ENCODE results near the gene MBP.

MBP gene

GRCh38 chr18:77132369-77133050 lies at the start of gene MBP:
TSS of gene MBP (minus strand) at chr18:77132783. CDS start at chr18:77105261, 27,522 bp downstream.
- DNase-seq (ENCODE audit: low read depth in 4 of 4, low spot score in 1 of 4) = peak in 2 of 4 experiments; percentile 55 to 64

DNA sequence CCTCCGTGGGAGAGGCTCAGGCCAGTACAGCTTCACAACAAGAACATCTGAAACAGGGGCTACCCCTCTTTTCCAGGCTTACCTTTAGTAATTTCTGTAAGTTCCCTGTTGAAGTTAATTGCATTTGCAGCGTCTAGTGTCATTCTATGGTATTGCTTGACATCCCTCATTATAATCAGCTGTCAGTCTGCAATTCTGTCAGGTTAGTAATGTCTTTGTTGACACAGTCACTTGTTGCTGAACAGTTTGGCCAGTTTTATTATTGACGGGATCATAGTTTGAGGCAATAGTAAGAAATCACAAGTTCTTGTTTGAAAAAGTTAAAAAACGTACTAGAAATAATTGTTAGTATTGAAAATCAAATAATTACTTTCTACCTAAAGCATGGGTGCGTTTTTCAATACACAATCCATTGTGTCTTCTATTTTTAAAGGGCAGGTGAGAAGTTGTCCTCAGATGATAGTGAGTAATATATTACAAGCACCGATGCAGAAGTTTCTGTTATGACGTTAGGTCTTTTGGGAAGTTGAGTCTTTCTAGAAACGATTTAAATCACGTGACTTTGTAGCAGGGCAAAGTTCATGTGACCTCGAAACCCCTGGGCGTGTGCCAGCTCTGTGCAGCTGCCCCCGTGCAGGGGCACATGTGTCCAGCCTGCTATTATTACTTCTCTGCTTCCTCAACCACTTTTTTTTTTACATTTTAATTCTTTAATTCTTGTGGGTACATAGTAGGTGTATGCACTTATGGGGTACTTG lies 49.5 kb upstream of the MBP start:
- no peak for DNase-seq (ENCODE audit: low read depth in 4 of 4, low spot score in 1 of 4)

- DNase-seq (ENCODE audit: low read depth in 4 of 4, low spot score in 1 of 4) = no peak
These were observed 46.0 kb upstream of the MBP start for GRCh38 chr18:77178559-77178958.

DNA sequence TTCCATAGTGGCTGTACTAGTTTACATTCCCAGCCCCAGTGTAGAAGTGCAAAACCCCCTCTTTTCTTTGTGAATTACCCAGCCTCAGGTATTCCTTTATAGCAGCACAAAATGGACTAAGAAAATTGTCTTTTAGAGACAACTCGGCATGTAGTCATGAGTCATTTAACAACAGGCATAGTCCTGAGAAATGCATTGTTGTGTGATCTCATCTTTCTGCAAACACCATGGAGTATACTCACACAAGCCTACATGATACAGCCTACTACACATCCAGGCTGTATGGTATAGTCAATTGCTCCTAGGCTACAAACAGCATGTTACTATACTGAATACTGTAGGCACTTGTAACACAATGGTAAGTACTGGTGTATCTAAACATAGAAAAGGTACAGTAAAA lies 44.4 kb upstream of the MBP start:
- DNase-seq (ENCODE audit: low read depth in 4 of 4, low spot score in 1 of 4) = no peak

DNA sequence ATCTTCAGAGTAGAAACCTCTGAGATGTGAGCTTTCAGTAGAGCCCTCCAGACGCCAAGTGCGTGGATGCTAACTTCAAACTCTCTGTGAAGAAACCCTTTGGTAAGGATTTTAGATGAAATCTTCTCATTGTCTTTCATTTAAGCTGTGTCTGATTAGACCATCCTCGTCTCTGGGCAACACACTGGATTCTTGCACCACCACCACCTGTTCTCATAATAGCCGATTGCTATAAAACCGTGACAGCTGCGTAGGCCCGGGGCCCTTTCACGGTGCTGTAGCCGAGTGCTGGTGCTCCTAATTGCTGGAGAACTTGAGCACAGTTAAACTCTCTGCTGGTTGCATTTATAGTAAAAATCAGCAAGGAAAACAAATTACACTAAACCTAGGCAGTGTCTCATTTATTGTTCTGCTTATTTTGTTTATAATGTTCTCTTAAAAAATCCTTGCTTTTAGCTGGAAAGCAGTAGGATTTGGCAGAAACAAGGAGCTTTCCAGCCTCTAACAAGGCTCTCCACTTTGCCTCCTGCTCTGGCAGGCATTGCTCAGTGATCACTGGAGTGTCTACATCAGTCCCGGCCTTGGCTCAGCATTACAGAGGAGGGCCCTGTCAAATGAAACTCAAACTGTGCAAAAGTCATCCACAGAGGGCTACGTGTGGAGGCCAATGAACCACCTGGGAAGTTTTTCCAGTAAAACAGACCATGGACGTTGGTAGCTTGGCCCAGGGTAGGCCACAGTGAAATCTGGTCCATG lies 40.9 kb upstream of the MBP start:
- DNase-seq (ENCODE audit: low read depth in 4 of 4, low spot score in 1 of 4) = no peak

- no peak for DNase-seq (ENCODE audit: low read depth in 4 of 4, low spot score in 1 of 4)
These were observed 38.4 kb upstream of the MBP start for GRCh38 chr18:77170890-77171410.

DNA sequence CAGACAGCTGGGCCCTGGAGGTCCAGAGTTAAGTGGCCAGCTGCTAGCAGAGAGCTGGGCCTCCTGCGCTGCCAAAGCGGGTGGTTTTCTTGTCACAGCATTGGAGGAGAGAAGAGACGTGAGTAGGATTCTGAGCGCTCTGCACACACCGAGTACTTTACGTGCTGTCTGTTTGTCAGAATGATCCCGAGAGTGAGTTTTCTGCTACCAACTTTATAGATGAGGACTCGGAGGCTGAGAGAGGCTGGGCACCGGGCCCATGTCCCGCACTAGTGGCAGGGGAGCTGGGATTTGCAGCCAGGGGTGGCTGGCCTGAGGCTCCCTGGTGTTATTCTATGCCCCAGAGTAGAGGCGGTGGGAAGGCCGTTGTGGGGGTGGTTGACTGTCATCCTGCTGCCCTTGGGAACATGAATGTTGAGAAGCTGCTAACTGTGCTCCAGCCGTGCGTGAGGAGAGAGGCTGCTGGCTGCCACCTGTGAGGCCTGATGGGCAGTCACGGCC lies 36.3 kb upstream of the MBP start:
- DNase-seq (ENCODE audit: low read depth in 4 of 4, low spot score in 1 of 4) = no peak

DNA sequence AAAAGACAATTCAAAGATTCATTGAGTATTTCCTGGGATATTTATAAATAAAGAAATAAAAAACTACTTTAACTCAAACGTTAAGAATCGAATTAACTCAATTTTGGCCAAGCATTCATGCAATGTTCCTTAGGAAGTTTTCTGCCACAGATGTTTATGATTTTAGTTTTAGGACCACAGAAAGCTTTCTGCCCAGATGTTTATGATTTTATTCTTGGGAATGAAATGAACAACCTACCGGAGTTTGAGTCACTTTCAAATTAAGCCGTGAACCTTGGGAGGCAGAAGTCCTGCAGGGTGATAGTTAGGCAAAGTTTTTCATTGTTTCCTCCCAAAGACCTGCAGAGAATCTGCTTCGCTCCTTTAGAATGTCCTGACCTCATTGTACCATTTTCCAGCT lies 34.7 kb upstream of the MBP start:
- DNase-seq (ENCODE audit: low read depth in 4 of 4, low spot score in 1 of 4) = no peak

DNA sequence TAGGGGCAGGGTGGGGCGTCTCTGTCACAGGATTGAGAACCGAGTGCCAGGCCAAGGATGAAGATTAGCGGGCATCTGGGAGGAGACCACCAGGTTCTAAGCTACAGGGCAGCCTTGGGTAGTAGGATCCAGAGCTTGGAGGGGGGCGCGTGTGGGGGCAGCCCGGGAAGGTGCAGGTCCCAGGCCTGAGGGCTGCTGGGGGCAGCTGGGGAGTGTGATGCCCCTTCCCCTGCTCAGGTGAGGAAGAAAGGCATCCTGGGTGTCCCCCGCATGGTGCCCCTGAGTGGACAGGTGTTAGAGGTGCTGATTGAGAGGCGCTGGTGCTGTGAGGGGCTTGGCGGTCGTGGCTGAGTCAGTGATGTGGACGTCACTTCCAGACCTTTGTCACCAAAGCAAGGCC lies 33.9 kb upstream of the MBP start:
- DNase-seq (ENCODE audit: low read depth in 4 of 4, low spot score in 1 of 4) = no peak

DNA sequence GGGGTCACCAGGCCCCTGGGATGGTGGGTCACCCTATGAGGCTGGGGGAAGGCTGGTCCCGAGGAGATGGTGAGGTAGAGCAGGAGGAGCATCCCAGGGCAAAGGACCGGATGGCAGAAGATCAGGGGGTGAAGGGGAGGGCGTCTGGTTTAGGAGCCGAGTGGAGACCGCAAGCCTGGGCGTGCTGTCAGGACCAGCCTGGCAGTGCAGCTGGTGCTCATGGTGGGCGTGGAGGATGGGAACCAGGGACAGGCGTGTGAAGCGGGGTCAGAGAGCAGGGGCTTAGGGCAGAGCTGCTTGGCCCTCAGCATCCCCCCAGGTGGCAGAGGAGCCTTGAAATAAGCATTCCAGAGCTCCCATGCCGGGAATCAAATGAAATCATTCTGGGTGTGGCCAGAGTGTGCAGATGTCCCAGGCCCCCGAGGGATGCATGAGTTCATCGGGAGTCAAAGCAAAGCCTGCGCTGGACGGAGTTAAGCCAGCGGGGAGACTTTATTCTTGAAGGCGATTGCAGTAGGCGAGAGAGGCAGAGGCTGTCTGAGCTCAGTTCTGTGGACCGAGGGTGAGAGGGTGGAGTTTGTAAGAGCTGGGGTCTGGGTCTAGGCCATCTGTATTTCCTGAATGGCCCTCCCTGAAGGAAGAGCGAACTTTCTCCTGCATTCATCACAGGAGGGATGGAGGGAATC lies 33.1 kb upstream of the MBP start:
- DNase-seq (ENCODE audit: low read depth in 4 of 4, low spot score in 1 of 4) = no peak

DNA sequence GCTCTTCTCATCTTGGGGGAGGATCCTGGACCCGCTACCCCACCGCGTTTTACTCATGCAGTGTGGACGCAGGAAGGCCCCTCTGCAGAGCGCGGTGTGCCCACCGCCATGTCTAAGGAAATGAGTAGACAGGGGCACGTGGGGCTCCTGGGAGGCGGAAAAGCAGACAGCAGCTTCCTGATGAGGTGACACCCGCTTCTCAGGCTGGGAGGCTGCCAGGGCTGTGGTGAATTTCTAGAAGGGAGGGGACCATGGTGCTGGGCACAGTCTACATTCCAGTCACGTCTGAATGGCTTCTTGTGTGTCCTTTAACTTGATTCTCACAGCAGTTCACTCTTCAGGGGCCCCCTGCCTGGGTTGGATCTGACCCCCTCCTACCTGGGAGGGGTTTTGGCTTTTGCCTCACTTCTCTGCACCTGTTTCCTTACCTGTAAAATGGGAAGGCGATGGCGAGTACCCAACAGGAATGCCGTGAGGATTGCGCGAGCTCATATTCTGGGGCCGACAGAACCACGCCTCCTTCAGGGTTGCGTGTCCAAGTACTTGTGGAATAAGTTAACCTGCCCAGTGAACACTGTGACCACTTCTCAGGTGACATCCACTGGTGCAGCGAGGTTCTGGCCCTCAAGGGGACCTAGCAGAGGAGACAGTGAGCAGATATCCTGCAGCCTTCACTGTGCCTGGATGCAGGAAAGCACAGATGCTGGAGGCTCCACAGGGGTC lies 32.3 kb upstream of the MBP start:
- no peak for DNase-seq (ENCODE audit: low read depth in 4 of 4, low spot score in 1 of 4)

DNA sequence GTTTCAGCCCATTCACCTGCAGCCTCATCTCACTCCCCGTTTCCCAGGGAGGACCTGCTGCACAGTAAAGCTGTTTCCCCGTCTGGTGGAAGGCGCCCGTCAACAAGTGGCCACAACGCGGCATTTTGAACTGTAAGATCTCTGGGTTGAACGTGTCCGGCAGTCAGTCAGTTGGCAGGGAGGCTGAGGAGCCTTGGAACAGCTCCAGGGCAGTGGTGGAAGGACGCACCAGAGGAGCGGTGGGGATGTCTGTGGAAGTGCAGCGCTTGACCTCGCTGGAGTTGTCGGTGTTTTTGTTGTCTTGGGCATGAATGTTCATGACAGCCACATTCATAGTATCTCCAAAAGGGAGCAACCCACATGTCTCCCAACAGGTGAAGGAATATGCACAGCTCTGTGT lies 31.4 kb upstream of the MBP start:
- no peak for DNase-seq (ENCODE audit: low read depth in 4 of 4, low spot score in 1 of 4)

GRCh38 chr18:77162580-77162979 lies 30.0 kb upstream of the MBP start:
- DNase-seq (ENCODE audit: low read depth in 4 of 4, low spot score in 1 of 4) = no peak

DNA sequence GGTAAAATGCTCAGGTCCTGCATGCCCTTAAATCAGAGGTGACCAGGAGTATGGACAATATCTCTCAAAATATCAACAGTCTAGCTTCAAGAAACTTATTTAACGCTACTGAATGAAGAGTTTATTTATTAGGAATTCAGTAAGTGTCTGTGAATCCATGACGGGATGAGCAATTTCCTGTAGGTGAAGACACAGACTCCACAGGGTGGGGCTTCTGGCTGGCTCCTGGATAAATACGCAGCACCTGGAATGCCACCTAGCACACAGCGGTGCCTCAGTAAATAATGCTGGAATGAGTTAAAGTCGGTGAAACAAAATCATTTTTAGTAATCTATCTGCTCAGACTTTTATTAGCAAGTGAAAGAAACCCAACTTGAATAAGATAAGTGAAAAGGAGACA lies 29.4 kb upstream of the MBP start:
- no peak for DNase-seq (ENCODE audit: low read depth in 4 of 4, low spot score in 1 of 4)

- DNase-seq (ENCODE audit: low read depth in 4 of 4, low spot score in 1 of 4) = no peak
These were observed 28.8 kb upstream of the MBP start for GRCh38 chr18:77161383-77161782.

DNA sequence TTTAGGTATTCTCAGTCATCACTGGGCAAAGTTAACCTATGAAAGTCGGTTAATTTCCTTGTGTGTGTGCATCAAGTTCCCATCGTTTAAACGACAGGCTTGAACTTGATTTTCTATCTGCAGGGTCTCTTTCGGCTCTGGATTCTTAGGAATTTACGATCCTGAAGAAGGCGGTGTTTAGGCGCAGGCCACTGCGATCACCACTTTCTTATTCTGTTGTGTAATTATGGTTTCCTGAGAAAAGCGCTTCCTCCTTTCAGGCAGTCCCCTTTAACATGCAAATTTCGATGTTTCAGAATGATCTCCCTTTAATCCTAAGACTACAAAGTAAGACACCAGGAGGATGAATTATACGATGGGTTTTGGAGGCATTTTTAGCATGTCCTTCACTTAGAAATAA lies 27.9 kb upstream of the MBP start:
- DNase-seq (ENCODE audit: low read depth in 4 of 4, low spot score in 1 of 4) = no peak

- no peak for DNase-seq (ENCODE audit: low read depth in 4 of 4, low spot score in 1 of 4)
These were observed 24.7 kb upstream of the MBP start for GRCh38 chr18:77157312-77157711.

DNA sequence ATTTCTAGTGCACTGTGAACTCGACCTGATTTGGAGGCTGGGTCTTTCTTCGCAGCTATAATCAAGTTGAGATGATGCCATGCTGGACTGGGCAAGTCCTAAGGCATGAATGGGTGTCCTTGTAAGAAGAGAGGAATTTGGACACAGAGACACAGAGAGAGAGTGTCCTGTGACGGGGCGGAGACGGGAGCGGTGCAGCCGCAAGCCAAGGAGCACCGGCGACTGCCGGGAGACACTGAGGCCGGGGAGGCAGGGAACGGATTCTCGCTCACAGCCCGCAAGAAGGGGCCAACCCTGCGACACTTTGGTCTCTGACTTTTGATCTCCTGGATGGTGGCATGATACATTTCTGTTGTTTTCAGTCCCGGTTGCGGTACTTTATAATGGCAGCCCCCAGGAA lies 22.4 kb upstream of the MBP start:
- DNase-seq (ENCODE audit: low read depth in 4 of 4, low spot score in 1 of 4) = no peak

- DNase-seq (ENCODE audit: low read depth in 4 of 4, low spot score in 1 of 4) = no peak
These were observed 20.8 kb upstream of the MBP start for GRCh38 chr18:77153404-77153803.

DNA sequence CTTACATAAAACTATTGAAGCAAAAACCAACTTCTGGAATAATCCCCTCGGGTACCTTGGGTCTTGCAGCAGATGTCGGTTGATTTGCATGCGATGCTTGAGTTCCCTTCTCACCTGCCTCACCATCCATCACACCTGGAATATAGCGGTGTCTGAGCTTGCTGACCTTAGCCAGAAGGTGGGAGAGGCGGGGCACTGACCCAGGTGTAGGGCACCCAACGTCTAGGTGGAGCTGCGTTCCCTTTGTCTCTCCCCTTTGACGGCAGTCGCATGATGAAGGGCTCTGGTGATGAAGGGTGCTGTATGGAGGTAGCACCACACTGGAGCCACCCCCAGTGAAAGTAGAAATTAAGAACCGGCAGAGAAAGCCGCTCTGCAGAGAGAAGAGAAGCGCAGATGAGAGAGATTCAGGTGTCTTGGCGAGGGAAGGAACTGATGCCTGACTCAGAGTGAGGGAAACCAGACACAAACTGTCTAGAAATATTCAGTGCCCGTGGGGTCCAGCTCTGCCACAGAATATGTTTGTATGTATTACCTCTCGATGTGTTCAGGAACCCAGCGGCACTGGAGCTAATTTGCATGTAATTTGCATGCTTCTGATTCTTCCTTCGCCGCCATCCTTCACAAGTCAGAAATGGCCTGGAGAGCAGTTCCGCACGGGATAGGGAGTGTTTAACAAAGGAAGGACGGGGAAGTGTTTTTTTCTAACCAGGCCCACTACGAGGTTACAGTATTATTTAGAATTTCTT lies 19.4 kb upstream of the MBP start:
- no peak for DNase-seq (ENCODE audit: low read depth in 4 of 4, low spot score in 1 of 4)
